K562 (cell line): ENCODE results near the gene TYRP1. TPM values are rescaled to one million over a fixed set of nuclear protein-coding genes. Genes with fewer than 3 reads are reported as not detected.

Experiments used
- ATAC-seq: fragments of 200-7000 bp; cut with Tn5 transposase; 3 replicates; pipeline ENCODE4 v1.9.1; 2020; ENCODE audit warnings: moderate library complexity
- BruUV-seq: library from RNA; stranded (reverse); fragments of 400-500 nt; replicated peaks from 2 replicates; lab custom pipeline; 2021; lab: Mats Ljungman, UMichigan
- CTCF ChIA-PET: fragments of 300-600 bp; formaldehyde crosslinking; extraction: SDS; loops from one replicate; lab custom pipeline; 2021; ENCODE audit warnings: low intra/inter-chr PET ratio; lab: Yijun Ruan, JAX
- POLR2A ChIA-PET: fragments of 300-600, 350-650 bp; sonication (Branson Sonifier 250); formaldehyde crosslinking; extraction: SDS; loops from one replicate; lab custom pipeline; 2021; ENCODE audit warnings: antibody characterized with exemption, inconsistent platforms; lab: Yijun Ruan, JAX
- DNase-seq, 4 experiments: peaks; one replicate each; pipeline versions ENCODE4 v3.0.0 to v3.0.0-alpha.2; 2011 to 2018; ENCODE audit warnings: low spot score in 3 of 4, mixed read lengths in 3 of 4; ENCODE audit errors: extremely low read depth in 1 of 4
- FAIRE-seq: peaks from 2 replicates; lab custom pipeline; 2011; peaks lifted over from hg19 to GRCh38; lab: Jason Lieb, UNC
- H2AFZ ChIP-seq: 2 replicates; pipeline ENCODE4 v1.6.0; 2011; ENCODE audit warnings: low read depth, low read length, control low read depth, inconsistent platforms
- H3K27ac ChIP-seq: fragments of 200-600 bp; 3 replicates; pipeline ENCODE4 v1.8.0; 2011; ENCODE audit warnings: low read depth, mild to moderate bottlenecking, control low read depth, inconsistent platforms, low read length, moderate library complexity, mixed read lengths; ENCODE audit errors: extremely low read depth
- H3K27me3 ChIP-seq, 2 experiments: fragments of 300-600 bp in 1 of 2; 2 replicates in 1 of 2; 3 replicates in 1 of 2; pipeline versions ENCODE4 v1.6.0 to v1.8.0; 2011; ENCODE audit warnings: inconsistent platforms in 2 of 2, low read length in 2 of 2, mild to moderate bottlenecking in 1 of 2, mixed read lengths in 1 of 2, moderate library complexity in 1 of 2; ENCODE audit not compliant: control insufficient read depth in 2 of 2, insufficient read depth in 2 of 2
- H3K36me3 ChIP-seq: fragments of 300-600 bp; 3 replicates; pipeline ENCODE4 v1.8.0; 2011; ENCODE audit warnings: mild to moderate bottlenecking, low read length, inconsistent platforms; ENCODE audit not compliant: control insufficient read depth, insufficient read depth
- H3K4me1 ChIP-seq, 2 experiments: fragments of 200-600 bp in 1 of 2; replicated peaks in 1 of 2; 2 replicates in 1 of 2; 3 replicates in 1 of 2; pipeline versions ENCODE4 v1.5.1 to v1.8.0; 2011; ENCODE audit warnings: inconsistent platforms in 2 of 2, low read length in 2 of 2, mild to moderate bottlenecking in 1 of 2, mixed read lengths in 1 of 2, moderate library complexity in 1 of 2; ENCODE audit not compliant: control insufficient read depth in 2 of 2, insufficient read depth in 2 of 2
- H3K4me2 ChIP-seq: 2 replicates; pipeline ENCODE4 v1.6.1; 2011; ENCODE audit warnings: low read length, control low read depth, inconsistent platforms, mixed read lengths; ENCODE audit not compliant: insufficient read depth
- H3K4me3 ChIP-seq: fragments of 200-600 bp; sonication (generic), shearing (Covaris generic); 2 replicates; pipeline ENCODE4 v1.5.1; 2016; ENCODE audit warnings: control low read depth, inconsistent platforms
- H3K79me2 ChIP-seq: fragments of 200-600 bp; 3 replicates; pipeline ENCODE4 v1.8.0; 2011; ENCODE audit warnings: low read length, inconsistent platforms; ENCODE audit not compliant: control insufficient read depth, insufficient read depth
- H3K9ac ChIP-seq, 2 experiments: 2 replicates each; pipeline versions ENCODE4 v1.6.0 to v1.6.1; 2011; ENCODE audit warnings: low read depth in 2 of 2, low read length in 2 of 2, control low read depth in 1 of 2, inconsistent platforms in 1 of 2, mild to moderate bottlenecking in 1 of 2, mixed read lengths in 1 of 2; ENCODE audit not compliant: insufficient read depth in 1 of 2
- H3K9me1 ChIP-seq: one replicate; pipeline ENCODE4 v1.6.0; 2011; ENCODE audit warnings: inconsistent platforms, mild to moderate bottlenecking, low read length, moderate library complexity; ENCODE audit not compliant: control insufficient read depth, insufficient read depth
- H3K9me3 ChIP-seq: replicated peaks from 2 replicates; pipeline ENCODE4 v1.5.1; 2011; ENCODE audit warnings: low read depth, low read length, inconsistent platforms; ENCODE audit not compliant: control insufficient read depth, insufficient read depth
- H4K20me1 ChIP-seq: replicated peaks from 2 replicates; pipeline ENCODE4 v1.6.1; 2011; ENCODE audit warnings: low read length, inconsistent platforms, mixed read lengths; ENCODE audit not compliant: control insufficient read depth, insufficient read depth
- ASH1L ChIP-seq: fragments of 450-650 bp; IDR thresholded peaks from 2 replicates; pipeline ENCODE4 v1.6.1; 2018; ENCODE audit warnings: borderline replicate concordance, mild to moderate bottlenecking, low read depth; ENCODE audit not compliant: partially characterized antibody
- BRD4 ChIP-seq: fragments of 200-600 bp; sonication (generic); IDR thresholded peaks from 2 replicates; pipeline ENCODE4 v1.6.1; 2017; ENCODE audit warnings: inconsistent platforms
- DDX20 ChIP-seq: fragments of 450-650 bp; IDR thresholded peaks from 2 replicates; pipeline ENCODE4 v1.6.1; 2016; ENCODE audit warnings: missing genetic modification characterization, low read depth, mild to moderate bottlenecking, missing compliant biosample characterization, moderate library complexity
- ETS2 ChIP-seq: IDR thresholded peaks from 2 replicates; pipeline ENCODE4 v1.6.1; 2016; ENCODE audit warnings: borderline replicate concordance, missing genetic modification characterization, mild to moderate bottlenecking, moderate library complexity, missing compliant biosample characterization; ENCODE audit not compliant: poor library complexity, severe bottlenecking
- FOXK2 ChIP-seq, 2 experiments: fragments of 450-650 bp; IDR thresholded peaks in 1 of 2; conservative IDR thresholded peaks in 1 of 2; 2 replicates each; pipeline ENCODE4 v1.6.1; 2016; ENCODE audit warnings: low read depth in 2 of 2, mild to moderate bottlenecking in 1 of 2
- HDAC8 ChIP-seq: fragments of 450-650 bp; IDR thresholded peaks from 2 replicates; pipeline ENCODE4 v1.6.1; 2016; ENCODE audit warnings: mild to moderate bottlenecking, missing genetic modification characterization, moderate library complexity, missing compliant biosample characterization
- KDM4B ChIP-seq, 2 experiments: fragments of 450-650 bp in 1 of 2; sonication (generic) in 1 of 2; IDR thresholded peaks; 2 replicates each; pipeline ENCODE4 v1.6.1; 2016 to 2017; ENCODE audit warnings: borderline replicate concordance in 2 of 2, antibody characterized with exemption in 1 of 2, low read depth in 1 of 2, mild to moderate bottlenecking in 1 of 2
- MAFK ChIP-seq: IDR thresholded peaks from 2 replicates; pipeline ENCODE4 v1.6.1; 2011; ENCODE audit warnings: low read length, improper control_type of control experiment
- NBN ChIP-seq: fragments of 450-650 bp; IDR thresholded peaks from 2 replicates; pipeline ENCODE4 v1.6.1; 2016; ENCODE audit warnings: low read depth, mild to moderate bottlenecking
- NR2C1 ChIP-seq, 2 experiments: fragments of 450-650 bp; IDR thresholded peaks; 2 replicates each; pipeline ENCODE4 v1.6.1; 2017; ENCODE audit warnings: mild to moderate bottlenecking in 2 of 2, antibody characterized with exemption in 1 of 2, inconsistent platforms in 1 of 2, missing compliant biosample characterization in 1 of 2, missing genetic modification characterization in 1 of 2
- OTX1 ChIP-seq: fragments of 450-650 bp; formaldehyde crosslinking; IDR thresholded peaks from 2 replicates; pipeline ENCODE4 v1.4.0; 2022; ENCODE audit warnings: mild to moderate bottlenecking
- PYGO2 ChIP-seq: fragments of 450-650 bp; IDR thresholded peaks from 2 replicates; pipeline ENCODE4 v1.6.1; 2016; ENCODE audit warnings: mild to moderate bottlenecking, missing genetic modification characterization, moderate library complexity, missing compliant biosample characterization
- SAFB2 ChIP-seq: fragments of 200-400 bp; formaldehyde crosslinking; IDR thresholded peaks from 2 replicates; pipeline ENCODE4 v1.6.1; 2018; ENCODE audit warnings: borderline replicate concordance, low read length, low read depth, moderate library complexity; ENCODE audit not compliant: severe bottlenecking
- SRSF3 ChIP-seq: fragments of 200-400 bp; formaldehyde crosslinking; IDR thresholded peaks from 2 replicates; pipeline ENCODE4 v1.6.1; 2016; ENCODE audit warnings: mild to moderate bottlenecking, low read length, moderate library complexity; ENCODE audit not compliant: insufficient read depth
- TAF9B ChIP-seq: fragments of 450-650 bp; IDR thresholded peaks from 2 replicates; pipeline ENCODE4 v1.6.1; 2018; ENCODE audit warnings: mild to moderate bottlenecking; ENCODE audit not compliant: partially characterized antibody
- ZFP30 ChIP-seq: fragments of 250-450 bp; sonication (Bioruptor Pico); IDR thresholded peaks from 2 replicates; pipeline ENCODE4 v1.8.0; 2022; ENCODE audit warnings: moderate library complexity, mild to moderate bottlenecking, inconsistent platforms, borderline replicate concordance
- ZNF511 ChIP-seq: sonication (generic); formaldehyde crosslinking; IDR thresholded peaks from 2 replicates; pipeline ENCODE4 v1.8.0; 2022; ENCODE audit warnings: mild to moderate bottlenecking, missing genetic modification reagents
- ZNF764 ChIP-seq: fragments of 250-450 bp; sonication (Bioruptor Pico); IDR thresholded peaks from 2 replicates; pipeline ENCODE4 v1.4.0; 2020; ENCODE audit warnings: low read depth, mild to moderate bottlenecking, moderate library complexity
- WGBS: fragments of 100-300 bp; shearing (Covaris generic); methylation state at CpG from one replicate; pipeline ENCODE4 v1.1.6; 2016; ENCODE audit warnings: low coverage, mixed read lengths; ENCODE audit not compliant: insufficient coverage; ENCODE audit errors: missing lambda C conversion rate; 5-methylcytosine and 5-hydroxymethylcytosine counted together
- in situ Hi-C: fragments of 300-500 bp; cut with MboI; formaldehyde crosslinking; loops from 4 replicates; pipeline ENCODE4 v1.15.0; 2018; ENCODE audit warnings: inconsistent platforms, mixed read lengths
- intact Hi-C: fragments of 100-400 bp; cut with micrococcal nuclease; formaldehyde crosslinking; loops from 2 replicates; pipeline ENCODE4 v1.14.2; 2022
- polyA plus RNA-seq, 8 experiments: library from polyadenylated mRNA; depleted of rRNA in 4 of 8; stranded (reverse) in 5 of 8; unstranded in 3 of 8; fragments of >200 nt; fragmentation: Nextera tagmentation in 2 of 8; fragmentation: Illumina TruSeq in 1 of 8; extraction: Ambion mirVana in 2 of 8; extraction: Trizol in 1 of 8; gene quantifications; 2 replicates each; pipeline versions ENCODE4 v1.2.1 to v1.2.3, GENCODE V29; 2011 to 2014; ENCODE audit warnings: inconsistent platforms in 1 of 8, missing spikeins in 1 of 8
- total RNA-seq, 7 experiments: library from RNA; depleted of rRNA in 6 of 7; stranded (reverse); fragments of >200 nt in 6 of 7; fragmentation: Illumina TruSeq in 2 of 7; extraction: Trizol in 2 of 7; gene quantifications; 2 replicates each; pipeline versions ENCODE4 v1.2.1 to v1.2.3, GENCODE V29; 2011 to 2021; ENCODE audit warnings: low replicate concordance in 1 of 7

Gene TYRP1
- total and polyA plus RNA-seq, 9 of the 15 experiments (the other 6 are each of a cell fraction or from before 2014, with no cell fraction given), result not detected

DNA sequence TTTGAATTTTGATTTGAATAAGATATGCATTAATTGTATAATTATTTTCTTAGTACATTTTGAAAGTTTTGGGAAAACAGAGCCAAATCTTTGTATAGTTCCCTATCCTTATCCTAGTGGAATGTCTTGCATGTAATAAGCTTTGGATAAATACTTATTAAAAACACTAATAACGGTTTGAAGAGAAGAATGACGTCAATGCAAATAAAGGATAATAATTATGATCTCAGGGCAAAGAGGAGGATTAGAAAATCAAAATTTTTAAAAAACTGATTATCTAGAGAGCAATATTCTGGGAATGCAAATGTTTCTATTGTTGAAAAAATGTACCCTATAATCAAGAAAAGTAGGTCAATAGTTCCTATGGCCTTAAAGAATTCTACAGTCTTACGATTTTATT, 22.1 kb downstream of the TYRP1 start:
- TF ChIP-seq SRSF3 (no peak), HDAC8 (tag) (no peak), ZNF764 (CRISPR knock-in tag) (no peak), KDM4B (IDR thresholded peaks at IDR 0.05; ENCODE audit: borderline replicate concordance in 2 of 2, low read depth in 1 of 2) (no peak), ZNF511 (CRISPR knock-in tag) (no peak), TAF9B (no peak), BRD4 (no peak), ETS2 (tag) (no peak), NR2C1 (IDR thresholded peaks at IDR 0.05) (no peak), NR2C1 (tag; IDR thresholded peaks at IDR 0.05) (no peak), SAFB2 (no peak), ZFP30 (CRISPR knock-in tag) (no peak), MAFK (no peak), ASH1L (no peak), DDX20 (tag) (no peak), NBN (no peak), FOXK2 (conservative IDR thresholded peaks at IDR 0.05 in 1 of 2, IDR thresholded peaks at IDR 0.05 in 1 of 2; ENCODE audit: low read depth in 2 of 2) (no peak), PYGO2 (tag) (no peak), OTX1 (CRISPR knock-in tag) (no peak)
- CTCF ChIA-PET, result no interaction called here
- Histone ChIP-seq H3K79me2 (no peaks in the 10 kb centered on the region), H3K9ac (no peak overlapping the region), H3K36me3 (no peaks in the 10 kb centered on the region), H3K4me2 (no peak overlapping the region), H4K20me1 (no peaks in the 10 kb centered on the region), H3K9me1 (no peaks in the 10 kb centered on the region), H3K9me3 (no peaks in the 10 kb centered on the region), H3K27me3 (no peaks in the 10 kb centered on the region), H3K27ac (no peak overlapping the region), H3K4me1 (no peaks in the 10 kb centered on the region), H3K4me3 (no peak overlapping the region), H2AFZ (no peak overlapping the region)
- no peak for DNase-seq
- intact Hi-C loops (loop anchor here (5.0 kb wide), 1 partner anchor 372 kb away; no protein-coding TSS in a partner anchor), in situ Hi-C loops (no loop called here)
- 0% methylated on average over 3 of the region's 3 CpGs for WGBS
- BruUV-seq, result no TSS peak
- FAIRE-seq, result no peak
- POLR2A ChIA-PET, result no interaction called here
- ATAC-seq, result no peak
